HEK293 (cell line): ENCODE results near the gene SMC4.

Source experiments
- CTCF ChIA-PET: fragments of 350-600 bp; formaldehyde crosslinking; extraction: SDS; loops from one replicate; lab custom pipeline; 2021; ENCODE audit warnings: antibody characterized with exemption; lab: Yijun Ruan, JAX
- POLR2A ChIA-PET: fragments of 300-600 bp; formaldehyde crosslinking; extraction: SDS; loops from one replicate; lab custom pipeline; 2020; ENCODE audit warnings: antibody characterized with exemption, inconsistent platforms; lab: Yijun Ruan, JAX
- H3K27ac ChIP-seq: fragments of 200-500 bp; sonication (Bioruptor generic); 2 replicates; pipeline ENCODE4 v1.5.1; 2014; ENCODE audit warnings: low read depth, low read length, control low read depth, inconsistent platforms; ENCODE audit errors: extremely low read depth
- H3K36me3 ChIP-seq, 2 experiments: fragments of 200-500 bp in 1 of 2; sonication (Bioruptor generic) in 1 of 2; 1 replicate in 1 of 2; 2 replicates in 1 of 2; pipeline ENCODE4 v1.5.1; 2014 to 2017; ENCODE audit warnings: inconsistent platforms in 2 of 2, low read length in 2 of 2; ENCODE audit not compliant: control insufficient read depth in 2 of 2, insufficient read depth in 1 of 2
- H3K4me1 ChIP-seq: fragments of 200-500 bp; sonication (Bioruptor generic); 2 replicates; pipeline ENCODE4 v1.5.1; 2014; ENCODE audit warnings: mild to moderate bottlenecking, low read length, inconsistent platforms; ENCODE audit not compliant: control insufficient read depth, insufficient read depth
- H3K4me3 ChIP-seq: 2 replicates; pipeline ENCODE4 v1.5.1; 2011; ENCODE audit warnings: low read depth, mild to moderate bottlenecking, control low read depth, low read length, moderate library complexity
- H3K9me3 ChIP-seq: fragments of 200-500 bp; sonication (Bioruptor generic); 2 replicates; pipeline ENCODE4 v1.5.1; 2014; ENCODE audit warnings: low read depth, low read length, inconsistent platforms; ENCODE audit not compliant: control insufficient read depth, insufficient read depth
- GLI2 ChIP-seq: fragments of 450-650 bp; formaldehyde crosslinking; IDR thresholded peaks from 2 replicates; pipeline ENCODE4; 2017; ENCODE audit warnings: missing biosample characterization, missing genetic modification characterization, low read depth, borderline replicate concordance
- PRDM1 ChIP-seq: fragments of 450-650 bp; formaldehyde crosslinking; IDR thresholded peaks from 2 replicates; pipeline ENCODE4; 2016; ENCODE audit warnings: missing biosample characterization, missing genetic modification characterization
- SCRT2 ChIP-seq: fragments of 450-650 bp; formaldehyde crosslinking; IDR thresholded peaks from 2 replicates; pipeline ENCODE4 v1.5.1; 2016; ENCODE audit warnings: missing biosample characterization, missing genetic modification characterization
- YY1 ChIP-seq: fragments of 450-650 bp; formaldehyde crosslinking; IDR thresholded peaks from 2 replicates; pipeline ENCODE4 v1.5.1; 2018; ENCODE audit warnings: missing biosample characterization, missing genetic modification characterization
- ZBTB21 ChIP-seq: fragments of 450-650 bp; formaldehyde crosslinking; IDR thresholded peaks from 2 replicates; pipeline ENCODE4 v1.5.1; 2017; ENCODE audit warnings: missing biosample characterization, missing genetic modification characterization
- ZEB2 ChIP-seq: fragments of 450-650 bp; formaldehyde crosslinking; IDR thresholded peaks from 2 replicates; pipeline ENCODE4 v1.5.1; 2016; ENCODE audit warnings: missing biosample characterization, missing genetic modification characterization
- ZFHX2 ChIP-seq: fragments of 450-650 bp; formaldehyde crosslinking; conservative IDR thresholded peaks from 2 replicates; pipeline ENCODE4 v1.5.1; 2016; ENCODE audit warnings: missing biosample characterization, missing genetic modification characterization
- ZNF10 ChIP-seq: fragments of 450-650 bp; formaldehyde crosslinking; IDR thresholded peaks from 2 replicates; pipeline ENCODE4 v1.5.1; 2017; ENCODE audit warnings: missing biosample characterization, missing genetic modification characterization
- ZNF112 ChIP-seq: fragments of 450-650 bp; formaldehyde crosslinking; IDR thresholded peaks from 2 replicates; pipeline ENCODE4 v1.5.0; 2017; ENCODE audit warnings: missing biosample characterization, missing genetic modification characterization
- ZNF146 ChIP-seq: fragments of 450-650 bp; formaldehyde crosslinking; IDR thresholded peaks from 2 replicates; pipeline ENCODE4 v1.5.1; 2016; ENCODE audit warnings: missing biosample characterization, missing genetic modification characterization
- ZNF155 ChIP-seq: fragments of 450-650 bp; formaldehyde crosslinking; IDR thresholded peaks from 2 replicates; pipeline ENCODE4 v1.5.1; 2016; ENCODE audit warnings: missing biosample characterization, missing genetic modification characterization
- ZNF16 ChIP-seq: fragments of 450-650 bp; formaldehyde crosslinking; IDR thresholded peaks from 2 replicates; pipeline ENCODE4 v1.5.1; 2016; ENCODE audit warnings: low read depth, missing biosample characterization, missing genetic modification characterization
- ZNF174 ChIP-seq: fragments of 450-650 bp; formaldehyde crosslinking; IDR thresholded peaks from 2 replicates; pipeline ENCODE4 v1.5.0; 2017; ENCODE audit warnings: missing biosample characterization, mild to moderate bottlenecking, missing genetic modification characterization
- ZNF19 ChIP-seq: fragments of 450-650 bp; formaldehyde crosslinking; IDR thresholded peaks from 2 replicates; pipeline ENCODE4; 2016; ENCODE audit warnings: missing biosample characterization, missing genetic modification characterization, low read depth
- ZNF214 ChIP-seq: fragments of 450-650 bp; formaldehyde crosslinking; IDR thresholded peaks from 2 replicates; pipeline ENCODE4 v1.5.1; 2017; ENCODE audit warnings: missing biosample characterization, mild to moderate bottlenecking, missing genetic modification characterization, borderline replicate concordance
- ZNF394 ChIP-seq: fragments of 450-650 bp; formaldehyde crosslinking; IDR thresholded peaks from 2 replicates; pipeline ENCODE4 v1.5.1; 2016; ENCODE audit warnings: missing biosample characterization, missing genetic modification characterization, mild to moderate bottlenecking, moderate library complexity, borderline replicate concordance
- ZNF426 ChIP-seq: fragments of 450-650 bp; formaldehyde crosslinking; IDR thresholded peaks from 2 replicates; pipeline ENCODE4 v1.5.1; 2017; ENCODE audit warnings: missing biosample characterization, missing genetic modification characterization, mild to moderate bottlenecking, inconsistent platforms, moderate library complexity
- ZNF473 ChIP-seq: fragments of 450-650 bp; formaldehyde crosslinking; IDR thresholded peaks from 2 replicates; pipeline ENCODE4 v1.5.1; 2017; ENCODE audit warnings: missing biosample characterization, missing genetic modification characterization
- ZNF549 ChIP-seq: fragments of 450-650 bp; IDR thresholded peaks from 2 replicates; pipeline ENCODE4 v1.5.1; 2018; ENCODE audit warnings: missing biosample characterization, missing genetic modification characterization, mild to moderate bottlenecking, inconsistent platforms, moderate library complexity
- ZNF610 ChIP-seq: fragments of 450-650 bp; formaldehyde crosslinking; IDR thresholded peaks from 2 replicates; pipeline ENCODE4 v1.5.1; 2016; ENCODE audit warnings: missing biosample characterization, missing genetic modification characterization, borderline replicate concordance
- ZNF623 ChIP-seq: fragments of 450-650 bp; formaldehyde crosslinking; IDR thresholded peaks from 2 replicates; pipeline ENCODE4 v1.5.1; 2016; ENCODE audit warnings: missing biosample characterization, missing genetic modification characterization
- ZNF660 ChIP-seq: fragments of 450-650 bp; IDR thresholded peaks from 2 replicates; pipeline ENCODE4 v1.5.1; 2018; ENCODE audit warnings: missing biosample characterization, mild to moderate bottlenecking, missing genetic modification characterization
- ZNF701 ChIP-seq: fragments of 450-650 bp; formaldehyde crosslinking; IDR thresholded peaks from 2 replicates; pipeline ENCODE4 v1.5.1; 2016; ENCODE audit warnings: missing biosample characterization, missing genetic modification characterization
- ZNF768 ChIP-seq: fragments of 450-650 bp; formaldehyde crosslinking; IDR thresholded peaks from 2 replicates; pipeline ENCODE4 v1.5.1; 2018; ENCODE audit warnings: missing biosample characterization, mild to moderate bottlenecking, missing genetic modification characterization
- ZNF792 ChIP-seq: fragments of 450-650 bp; formaldehyde crosslinking; IDR thresholded peaks from 2 replicates; pipeline ENCODE4 v1.5.1; 2016; ENCODE audit warnings: missing biosample characterization, missing genetic modification characterization
- ZNF837 ChIP-seq: fragments of 450-650 bp; formaldehyde crosslinking; IDR thresholded peaks from 2 replicates; pipeline ENCODE4 v1.5.1; 2016; ENCODE audit warnings: missing biosample characterization, missing genetic modification characterization
- ZSCAN23 ChIP-seq: fragments of 450-650 bp; formaldehyde crosslinking; IDR thresholded peaks from 2 replicates; pipeline ENCODE4 v1.5.1; 2016; ENCODE audit warnings: missing biosample characterization, missing genetic modification characterization
- TF ChIP-seq, protein P1 (sequence below): fragments of 450-650 bp; formaldehyde crosslinking; IDR thresholded peaks from 2 replicates; pipeline ENCODE4 v1.5.1; 2016; ENCODE audit warnings: missing biosample characterization, missing genetic modification characterization

Gene SMC4

GRCh38 chr3:160459450-160459970 is 60.1 kb downstream of the SMC4 start:
- POLR2A ChIA-PET: interaction anchor here (2.9 kb wide), 1 partner anchor 10 kb away, joined by 13 read pairs; the partner anchor contains the start of gene TRIM59
- Histone ChIP-seq H3K36me3 (no peaks in the 10 kb centered on the region), H3K4me3 (no peak overlapping the region), H3K9me3 (no peaks in the 10 kb centered on the region), H3K4me1 (no peaks in the 10 kb centered on the region), H3K27ac (no peak overlapping the region)
- TF ChIP-seq ZNF214 (tag by site-specific recombination) (no peak), ZNF623 (tag by site-specific recombination) (peak; percentile 51), ZNF610 (peak; percentile 99), ZNF394 (tag by site-specific recombination) (no peak), ZNF16 (tag by site-specific recombination) (no peak), ZNF426 (tag by site-specific recombination) (no peak), ZNF10 (no peak)
- CTCF ChIA-PET: interaction anchor here (0.6 kb wide), 1 partner anchor 13 kb away, joined by 3 read pairs; no protein-coding TSS in a partner anchor

DNA sequence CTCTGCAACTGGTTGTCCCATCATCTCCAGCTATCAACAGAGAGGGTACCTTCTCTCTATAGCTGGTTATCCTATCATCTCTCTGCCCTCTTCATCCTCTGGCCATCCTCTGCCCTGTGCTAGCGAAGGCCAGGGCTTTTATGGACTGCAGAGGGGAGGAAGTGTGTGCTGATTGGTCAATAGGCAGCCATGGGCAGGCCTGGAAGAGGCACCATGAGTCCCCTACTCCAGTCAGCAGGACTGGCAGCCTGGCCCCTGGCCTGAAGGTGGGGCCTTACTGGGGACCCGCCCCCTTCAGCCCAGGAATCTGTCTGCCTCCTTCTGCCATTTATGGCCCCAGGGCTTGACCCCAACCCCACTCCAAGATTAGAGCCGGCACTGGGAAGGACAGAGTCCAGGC is 60.6 kb downstream of the SMC4 start:
- no peak for TF ChIP-seq ZNF660
- TF ChIP-seq ZFHX2 (tag by site-specific recombination): no peak
- no peak for TF ChIP-seq ZNF146 (tag by site-specific recombination)
- TF ChIP-seq GLI2 (tag by site-specific recombination): no peak
- no peak for TF ChIP-seq ZNF174 (tag by site-specific recombination)
- no peak for TF ChIP-seq ZNF394 (tag by site-specific recombination)
- TF ChIP-seq ZNF155: no peak
- no peak for TF ChIP-seq ZNF768
- no peak for TF ChIP-seq ZNF837 (tag by site-specific recombination)
- no peak for TF ChIP-seq ZNF549 (tag by site-specific recombination)
- no peak for TF ChIP-seq ZBTB21 (tag by site-specific recombination)
- TF ChIP-seq PRDM1 (tag by site-specific recombination): no peak
- no peak for TF ChIP-seq ZNF19
- TF ChIP-seq ZNF473: no peak
- TF ChIP-seq, protein P1, sequence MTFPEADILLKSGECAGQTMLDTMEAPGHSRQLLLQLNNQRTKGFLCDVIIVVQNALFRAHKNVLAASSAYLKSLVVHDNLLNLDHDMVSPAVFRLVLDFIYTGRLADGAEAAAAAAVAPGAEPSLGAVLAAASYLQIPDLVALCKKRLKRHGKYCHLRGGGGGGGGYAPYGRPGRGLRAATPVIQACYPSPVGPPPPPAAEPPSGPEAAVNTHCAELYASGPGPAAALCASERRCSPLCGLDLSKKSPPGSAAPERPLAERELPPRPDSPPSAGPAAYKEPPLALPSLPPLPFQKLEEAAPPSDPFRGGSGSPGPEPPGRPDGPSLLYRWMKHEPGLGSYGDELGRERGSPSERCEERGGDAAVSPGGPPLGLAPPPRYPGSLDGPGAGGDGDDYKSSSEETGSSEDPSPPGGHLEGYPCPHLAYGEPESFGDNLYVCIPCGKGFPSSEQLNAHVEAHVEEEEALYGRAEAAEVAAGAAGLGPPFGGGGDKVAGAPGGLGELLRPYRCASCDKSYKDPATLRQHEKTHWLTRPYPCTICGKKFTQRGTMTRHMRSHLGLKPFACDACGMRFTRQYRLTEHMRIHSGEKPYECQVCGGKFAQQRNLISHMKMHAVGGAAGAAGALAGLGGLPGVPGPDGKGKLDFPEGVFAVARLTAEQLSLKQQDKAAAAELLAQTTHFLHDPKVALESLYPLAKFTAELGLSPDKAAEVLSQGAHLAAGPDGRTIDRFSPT (tag by site-specific recombination): no peak
- no peak overlapping the region for H3K27ac ChIP-seq
- POLR2A ChIA-PET: interaction anchor here (2.9 kb wide), 1 partner anchor 10 kb away, joined by 13 read pairs; the partner anchor contains the start of gene TRIM59
- no peaks in the 10 kb centered on the region for H3K9me3 ChIP-seq
- H3K36me3 ChIP-seq: no peaks in the 10 kb centered on the region
- H3K4me1 ChIP-seq: no peaks in the 10 kb centered on the region
- H3K4me3 ChIP-seq: no peak overlapping the region
- CTCF ChIA-PET: no interaction called here

- Histone ChIP-seq H3K9me3 (no peaks in the 10 kb centered on the region), H3K27ac (no peak overlapping the region), H3K4me3 (no peak overlapping the region), H3K4me1 (no peaks in the 10 kb centered on the region), H3K36me3 (no peaks in the 10 kb centered on the region)
- CTCF ChIA-PET: interaction anchor here (0.5 kb wide), 1 partner anchor 829 kb away, joined by 3 read pairs; no protein-coding TSS in a partner anchor
- TF ChIP-seq ZNF792 (tag by site-specific recombination) (no peak), YY1 (tag by site-specific recombination) (no peak), ZEB2 (tag by site-specific recombination) (no peak), SCRT2 (tag by site-specific recombination) (no peak), ZNF112 (tag by site-specific recombination) (no peak), ZNF701 (no peak), ZSCAN23 (tag by site-specific recombination) (no peak)
- POLR2A ChIA-PET: interaction anchor here (1.1 kb wide), 1 partner anchor 15 kb away, joined by 5 read pairs; the partner anchor contains the start of gene TRIM59
Observed at GRCh38 chr3:160464321-160464720, 64.9 kb downstream of the SMC4 start.
